ENCODE data around the gene DUSP18. TPM values are rescaled to one million over a fixed set of nuclear protein-coding genes. Genes with fewer than 3 reads are reported as not detected.

The DUSP18 gene
- total RNA-seq, 1 donor from 2014 or later, result 2.7 TPM

GRCh38 chr22:30675436-30675835, 7.8 kb upstream of the DUSP18 start:
- no peak overlapping the region for H3K4me3 ChIP-seq
- TF ChIP-seq CTCF (IDR thresholded peaks at IDR 0.05; ENCODE audit: borderline replicate concordance), result no peak
- no peak for DNase-seq
- no peaks in the 10 kb centered on the region for H3K4me1 ChIP-seq
- intact Hi-C loops (cut with micrococcal nuclease), result no loop called here
- peaks cover 15% of the 10 kb centered on the region for H3K27me3 ChIP-seq (ENCODE audit: low read depth)
- no peaks in the 10 kb centered on the region for H3K9me3 ChIP-seq (replicated peaks)
- H3K27ac ChIP-seq (replicated peaks), result no peak overlapping the region
- no peaks in the 10 kb centered on the region for H3K36me3 ChIP-seq

DNA sequence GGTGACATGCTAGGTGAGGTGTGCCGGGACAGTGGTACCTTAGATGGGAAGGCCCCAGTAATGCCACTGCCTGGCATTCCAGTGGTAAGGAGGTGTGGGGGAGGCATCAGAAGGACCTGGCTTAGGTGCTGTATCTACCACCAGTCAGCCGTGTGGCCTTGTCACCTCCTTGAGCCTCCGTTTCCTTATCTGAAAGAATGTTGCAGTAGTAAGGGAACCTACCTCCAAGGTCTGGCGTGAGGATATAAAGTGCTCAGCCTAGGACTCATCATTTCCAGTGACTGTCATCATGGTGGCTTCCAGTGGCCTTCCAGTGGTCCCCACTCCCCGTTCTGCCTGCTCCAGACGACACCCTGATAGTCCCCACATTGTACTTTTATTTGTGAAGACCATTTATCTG, 6.8 kb upstream of the DUSP18 start:
- no peak for DNase-seq
- Histone ChIP-seq H3K9me3 (replicated peaks) (no peaks in the 10 kb centered on the region), H3K27ac (replicated peaks) (no peak overlapping the region), H3K4me3 (no peak overlapping the region), H3K36me3 (no peaks in the 10 kb centered on the region), H3K4me1 (no peaks in the 10 kb centered on the region), H3K27me3 (ENCODE audit: low read depth) (peaks cover 15% of the 10 kb centered on the region)
- intact Hi-C loops (cut with micrococcal nuclease), result no loop called here
- no peak for TF ChIP-seq CTCF (IDR thresholded peaks at IDR 0.05; ENCODE audit: borderline replicate concordance)

- Histone ChIP-seq H3K36me3 (no peaks in the 10 kb centered on the region), H3K27me3 (ENCODE audit: low read depth) (peaks cover 15% of the 10 kb centered on the region), H3K4me1 (peaks cover 4% of the 10 kb centered on the region), H3K27ac (replicated peaks) (no peak overlapping the region), H3K4me3 (no peak overlapping the region), H3K9me3 (replicated peaks) (no peaks in the 10 kb centered on the region)
- DNase-seq, result no peak
- TF ChIP-seq CTCF (IDR thresholded peaks at IDR 0.05; ENCODE audit: borderline replicate concordance), result no peak
- intact Hi-C loops (cut with micrococcal nuclease), result no loop called here
Measured at GRCh38 chr22:30673136-30673535, 5.5 kb upstream of the DUSP18 start.

GRCh38 chr22:30671071-30671470, 3.4 kb upstream of the DUSP18 start:
- Histone ChIP-seq H3K27me3 (ENCODE audit: low read depth) (peaks cover 12% of the 10 kb centered on the region), H3K9me3 (replicated peaks) (no peaks in the 10 kb centered on the region), H3K36me3 (no peaks in the 10 kb centered on the region), H3K4me3 (no peak overlapping the region), H3K4me1 (peaks cover 24% of the 10 kb centered on the region), H3K27ac (replicated peaks) (no peak overlapping the region)
- intact Hi-C loops (cut with micrococcal nuclease), result no loop called here
- no peak for TF ChIP-seq CTCF (IDR thresholded peaks at IDR 0.05; ENCODE audit: borderline replicate concordance)
- DNase-seq, result no peak

DNA sequence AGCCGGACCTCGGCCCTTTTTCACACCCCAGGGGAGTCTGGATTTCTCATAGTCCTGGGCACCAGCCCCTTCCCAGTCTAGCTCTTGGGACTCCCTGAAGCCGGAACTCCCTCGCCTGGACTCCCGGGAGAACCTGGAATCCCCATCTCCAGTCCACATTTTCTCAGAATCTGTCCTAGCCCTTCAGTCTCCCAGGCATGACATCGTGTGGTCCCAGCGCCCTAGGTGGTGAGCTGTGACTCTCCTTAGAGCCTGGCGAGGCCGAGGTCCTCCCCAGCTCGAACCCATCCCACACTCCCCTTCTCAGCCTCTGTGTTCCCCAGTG, 673 bp upstream of the DUSP18 start:
- TF ChIP-seq CTCF (IDR thresholded peaks at IDR 0.05; ENCODE audit: borderline replicate concordance), result no peak
- no peaks in the 10 kb centered on the region for H3K27me3 ChIP-seq (ENCODE audit: low read depth)
- H3K4me3 ChIP-seq, result peak overlapping the region; percentile 95
- peaks cover 10% of the 10 kb centered on the region for H3K36me3 ChIP-seq
- H3K9me3 ChIP-seq (replicated peaks), result no peaks in the 10 kb centered on the region
- H3K27ac ChIP-seq (replicated peaks), result no peak overlapping the region
- no peak for DNase-seq
- intact Hi-C loops (cut with micrococcal nuclease), result no loop called here
- H3K4me1 ChIP-seq, result peaks cover 25% of the 10 kb centered on the region

DNA sequence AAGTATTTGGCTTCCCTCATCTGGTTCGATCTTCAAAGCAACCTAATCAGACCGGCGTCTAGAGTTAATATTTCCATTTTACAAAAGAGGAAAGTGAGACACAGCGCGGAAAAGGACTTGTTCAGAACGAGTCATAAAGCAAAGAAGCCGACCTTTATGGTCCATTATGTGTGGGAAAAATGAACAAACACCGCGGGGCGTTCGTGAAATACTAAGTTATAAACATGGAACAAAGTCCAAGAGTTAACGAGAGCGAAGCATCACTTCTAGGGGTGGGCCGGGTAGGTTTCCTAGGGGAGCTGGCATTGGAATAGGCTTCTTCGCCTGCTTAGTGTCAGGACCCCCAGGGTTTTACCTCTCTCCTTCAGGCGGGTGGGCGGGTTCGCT, 575 bp downstream of the DUSP18 start:
- no peak for TF ChIP-seq CTCF (IDR thresholded peaks at IDR 0.05; ENCODE audit: borderline replicate concordance)
- intact Hi-C loops (cut with micrococcal nuclease), result no loop called here
- peaks cover 22% of the 10 kb centered on the region for H3K36me3 ChIP-seq
- no peaks in the 10 kb centered on the region for H3K27me3 ChIP-seq (ENCODE audit: low read depth)
- peaks cover 25% of the 10 kb centered on the region for H3K4me1 ChIP-seq
- peak overlapping the region; percentile 95 for H3K4me3 ChIP-seq
- H3K9me3 ChIP-seq (replicated peaks), result no peaks in the 10 kb centered on the region
- DNase-seq, result no peak
- peak overlapping the region; percentile 72 for H3K27ac ChIP-seq (replicated peaks)

Measured in left ventricle myocardium inferior (tissue), 1 donor.